Neural crest cell (in vitro differentiated cells): ENCODE results near the gene UTP4. TPM values are rescaled to one million over a fixed set of nuclear protein-coding genes. Genes with fewer than 3 reads are reported as not detected.

Experiments used
- DNase-seq: peaks from one replicate; pipeline ENCODE4 v3.0.0; 2021; ENCODE audit warnings: low read depth, mixed read lengths, low spot score
- H3K27ac Mint-ChIP-seq: one replicate; pipeline ENCODE4 v1.8.0; 2021; ENCODE audit warnings: mild to moderate bottlenecking, mixed read lengths; ENCODE audit not compliant: unreplicated experiment
- H3K27me3 Mint-ChIP-seq: 2 replicates; pipeline ENCODE4 v1.8.0; 2021; ENCODE audit warnings: low read depth, mild to moderate bottlenecking, mixed read lengths
- H3K36me3 Mint-ChIP-seq: 2 replicates; pipeline ENCODE4 v1.8.0; 2021; ENCODE audit warnings: low read depth, mild to moderate bottlenecking, mixed read lengths
- H3K4me1 Mint-ChIP-seq: 2 replicates; pipeline ENCODE4 v1.8.0; 2021; ENCODE audit warnings: mixed read lengths
- H3K4me3 Mint-ChIP-seq: one replicate; pipeline ENCODE4 v1.8.0; 2021; ENCODE audit warnings: mild to moderate bottlenecking, mixed read lengths
- H3K9me3 Mint-ChIP-seq: 2 replicates; pipeline ENCODE4 v1.8.0; 2021; ENCODE audit warnings: mixed read lengths
- total RNA-seq: library from RNA; stranded (reverse); gene quantifications from 2 replicates; pipeline ENCODE4 v1.2.1, GENCODE V29; 2021
- TF ChIP-seq, protein P1 (sequence below): fragments of 200-600 bp; sonication (generic); conservative IDR thresholded peaks from 2 replicates; pipeline ENCODE4 v1.5.0; 2021; ENCODE audit warnings: antibody characterized with exemption, mild to moderate bottlenecking

UTP4 gene
- total RNA-seq, 1 donor from 2014 or later: 78.5 TPM

DNA sequence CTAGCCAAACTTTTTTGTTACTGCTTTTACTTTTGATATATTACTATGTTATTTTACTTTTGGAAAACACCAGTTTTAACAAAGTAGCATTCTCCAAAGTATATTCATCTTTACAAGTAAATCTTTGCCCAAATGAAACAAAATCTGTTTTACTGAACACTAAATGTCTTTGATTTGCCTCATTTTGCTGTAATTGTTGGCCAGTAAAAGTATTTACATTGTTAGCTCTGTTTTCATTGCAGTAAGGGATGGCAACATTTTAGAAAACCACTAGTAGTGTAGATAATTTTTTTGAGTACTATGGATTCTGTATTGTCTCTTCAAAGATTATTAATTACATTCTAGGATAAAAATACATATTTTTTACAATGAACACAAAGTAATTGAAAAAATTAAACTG, 65.1 kb downstream of the UTP4 start:
- no peak overlapping the region for H3K27ac Mint-ChIP-seq

DNA sequence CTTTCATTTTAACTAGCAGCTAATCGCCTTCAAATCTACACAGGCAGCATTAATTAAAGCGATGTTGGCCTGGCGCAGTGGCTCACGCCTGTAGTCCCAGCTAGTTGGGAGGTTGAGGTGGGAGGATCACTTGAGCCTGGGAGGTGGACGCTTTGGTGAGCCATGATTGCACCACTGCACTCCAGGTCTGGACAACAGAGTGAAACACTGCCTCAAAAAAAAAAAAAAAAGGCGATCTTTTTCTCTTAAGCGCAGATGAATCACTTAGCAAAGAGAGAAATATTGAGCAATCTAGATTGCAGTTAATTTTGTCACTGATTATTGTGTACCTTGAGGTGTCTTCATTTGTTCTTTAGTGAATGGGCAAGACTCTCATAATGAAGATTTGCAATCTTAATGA, 66.9 kb downstream of the UTP4 start:
- TF ChIP-seq, protein P1, sequence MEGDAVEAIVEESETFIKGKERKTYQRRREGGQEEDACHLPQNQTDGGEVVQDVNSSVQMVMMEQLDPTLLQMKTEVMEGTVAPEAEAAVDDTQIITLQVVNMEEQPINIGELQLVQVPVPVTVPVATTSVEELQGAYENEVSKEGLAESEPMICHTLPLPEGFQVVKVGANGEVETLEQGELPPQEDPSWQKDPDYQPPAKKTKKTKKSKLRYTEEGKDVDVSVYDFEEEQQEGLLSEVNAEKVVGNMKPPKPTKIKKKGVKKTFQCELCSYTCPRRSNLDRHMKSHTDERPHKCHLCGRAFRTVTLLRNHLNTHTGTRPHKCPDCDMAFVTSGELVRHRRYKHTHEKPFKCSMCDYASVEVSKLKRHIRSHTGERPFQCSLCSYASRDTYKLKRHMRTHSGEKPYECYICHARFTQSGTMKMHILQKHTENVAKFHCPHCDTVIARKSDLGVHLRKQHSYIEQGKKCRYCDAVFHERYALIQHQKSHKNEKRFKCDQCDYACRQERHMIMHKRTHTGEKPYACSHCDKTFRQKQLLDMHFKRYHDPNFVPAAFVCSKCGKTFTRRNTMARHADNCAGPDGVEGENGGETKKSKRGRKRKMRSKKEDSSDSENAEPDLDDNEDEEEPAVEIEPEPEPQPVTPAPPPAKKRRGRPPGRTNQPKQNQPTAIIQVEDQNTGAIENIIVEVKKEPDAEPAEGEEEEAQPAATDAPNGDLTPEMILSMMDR: no peak
- Mint-ChIP-seq H3K27ac (no peak overlapping the region), H3K36me3 (no peaks in the 10 kb centered on the region), H3K27me3 (no peaks in the 10 kb centered on the region), H3K4me3 (no peak overlapping the region), H3K4me1 (peaks cover 3% of the 10 kb centered on the region), H3K9me3 (no peaks in the 10 kb centered on the region)
- no peak for DNase-seq

More for the DNA sequence above, 65.1 kb downstream of the UTP4 start:
- TF ChIP-seq, protein P1: no peak
- no peaks in the 10 kb centered on the region for H3K9me3 Mint-ChIP-seq
- H3K27me3 Mint-ChIP-seq: no peaks in the 10 kb centered on the region
- H3K36me3 Mint-ChIP-seq: no peaks in the 10 kb centered on the region
- no peak overlapping the region for H3K4me3 Mint-ChIP-seq
- no peak for DNase-seq
- peaks cover 3% of the 10 kb centered on the region for H3K4me1 Mint-ChIP-seq

DNA sequence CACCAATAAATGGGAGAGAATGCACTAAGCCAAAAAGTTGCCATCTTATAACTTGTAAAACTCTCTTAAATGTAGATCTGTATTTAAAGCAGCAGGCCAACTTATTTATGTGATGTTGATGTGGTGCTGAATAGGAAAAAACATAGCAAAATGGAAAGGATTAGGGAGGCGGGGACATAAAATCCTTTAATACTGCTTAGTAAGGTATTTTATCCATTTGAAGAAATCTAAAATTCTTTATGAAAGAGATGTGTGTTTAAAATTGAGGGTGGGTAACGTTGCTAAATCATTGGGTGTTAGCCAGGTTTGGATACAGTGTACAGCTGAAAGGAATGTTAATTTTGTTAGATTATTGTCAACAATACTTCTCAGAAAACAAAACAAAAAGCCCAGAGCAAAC, 68.8 kb downstream of the UTP4 start:
- H3K36me3 Mint-ChIP-seq: no peaks in the 10 kb centered on the region
- no peak overlapping the region for H3K27ac Mint-ChIP-seq

DNA sequence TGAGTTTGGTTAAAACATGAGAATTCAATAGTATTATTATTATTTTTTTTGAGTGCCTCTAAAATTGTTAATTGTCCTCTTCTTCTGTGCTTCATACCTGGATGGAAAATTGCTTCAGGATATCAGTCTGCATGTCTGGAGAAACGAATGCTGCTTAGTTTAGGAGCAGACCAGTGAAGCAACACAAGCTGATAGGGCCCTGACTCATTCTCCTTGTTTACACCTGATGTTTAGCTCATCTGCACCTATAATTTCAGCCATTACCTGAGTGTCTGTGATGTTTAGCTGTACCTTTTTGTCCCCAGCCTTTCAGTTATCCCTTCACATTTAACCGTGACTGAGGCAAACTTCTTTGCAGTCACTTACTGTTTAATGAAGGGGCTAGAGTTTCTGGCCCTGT, 69.3 kb downstream of the UTP4 start:
- Mint-ChIP-seq H3K36me3 (no peaks in the 10 kb centered on the region), H3K9me3 (no peaks in the 10 kb centered on the region), H3K27me3 (no peaks in the 10 kb centered on the region), H3K4me3 (no peak overlapping the region), H3K27ac (no peak overlapping the region), H3K4me1 (peaks cover 3% of the 10 kb centered on the region)
- DNase-seq: no peak
- TF ChIP-seq, protein P1: no peak

More for the DNA sequence above, 68.8 kb downstream of the UTP4 start:
- H3K9me3 Mint-ChIP-seq: no peaks in the 10 kb centered on the region
- H3K4me3 Mint-ChIP-seq: no peak overlapping the region
- TF ChIP-seq, protein P1: no peak
- no peaks in the 10 kb centered on the region for H3K27me3 Mint-ChIP-seq
- peaks cover 3% of the 10 kb centered on the region for H3K4me1 Mint-ChIP-seq
- DNase-seq: no peak

DNA sequence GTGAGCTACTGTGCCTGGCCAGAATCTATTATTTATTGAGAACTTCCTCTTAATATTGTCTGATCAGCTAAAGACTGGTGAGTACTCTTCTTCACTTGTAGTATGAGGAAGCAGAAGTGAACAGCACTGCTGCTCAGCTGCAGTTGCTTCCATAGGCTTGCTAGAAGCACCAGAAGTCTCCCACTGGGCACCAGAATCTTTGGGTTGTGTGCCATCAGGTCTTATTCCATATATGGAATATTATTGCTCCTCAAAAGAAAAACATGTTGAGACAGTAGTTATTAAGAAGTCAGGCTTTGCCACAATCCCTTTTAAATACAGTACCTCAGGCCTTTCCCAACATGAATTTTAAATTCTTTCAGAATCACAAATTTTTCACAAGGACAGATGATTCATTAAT, 71.7 kb downstream of the UTP4 start:
- Mint-ChIP-seq H3K4me3 (no peak overlapping the region), H3K4me1 (peaks cover 3% of the 10 kb centered on the region), H3K27me3 (no peaks in the 10 kb centered on the region), H3K36me3 (no peaks in the 10 kb centered on the region), H3K9me3 (no peaks in the 10 kb centered on the region), H3K27ac (no peak overlapping the region)
- TF ChIP-seq, protein P1: no peak
- no peak for DNase-seq

DNA sequence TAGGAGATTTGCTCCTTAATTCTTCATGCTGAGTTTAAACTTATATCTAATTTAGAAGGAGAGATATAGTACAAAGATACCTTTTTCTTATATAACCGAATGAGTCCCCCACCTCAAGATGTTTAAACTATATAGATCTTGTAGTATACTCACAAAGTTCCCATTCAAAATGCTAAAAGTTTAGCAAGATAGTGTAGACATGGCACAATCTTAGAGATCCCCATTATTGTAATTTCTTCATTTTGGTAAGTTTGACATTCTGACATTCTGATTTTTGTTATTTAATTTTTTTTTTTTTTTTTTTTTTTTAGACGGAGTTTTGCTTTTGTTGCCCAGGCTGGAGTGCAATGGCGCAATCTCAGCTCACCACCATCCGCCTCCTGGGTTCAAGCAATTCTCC, 77.3 kb downstream of the UTP4 start:
- H3K9me3 Mint-ChIP-seq: no peaks in the 10 kb centered on the region
- H3K27ac Mint-ChIP-seq: no peak overlapping the region
- H3K4me1 Mint-ChIP-seq: no peaks in the 10 kb centered on the region
- no peak overlapping the region for H3K4me3 Mint-ChIP-seq
- H3K27me3 Mint-ChIP-seq: no peaks in the 10 kb centered on the region
- H3K36me3 Mint-ChIP-seq: no peaks in the 10 kb centered on the region
- TF ChIP-seq, protein P1: no peak
- DNase-seq: no peak
